CD14-positive monocyte (primary cell): Measurements from ENCODE around the gene CWC27. TPM values are rescaled to one million over a fixed set of nuclear protein-coding genes. Genes with fewer than 3 reads are reported as not detected.

ENCODE experiments used
- DNase-seq, 3 donors: peaks; one replicate each; pipeline ENCODE4 v3.0.0-alpha.2; 2011 to 2022
- H2AFZ ChIP-seq: 2 replicates; pipeline ENCODE4 v1.6.0; 2012; ENCODE audit warnings: mild to moderate bottlenecking, low read depth, low read length, inconsistent platforms; ENCODE audit not compliant: insufficient read depth, poor library complexity, severe bottlenecking
- H3K27ac ChIP-seq, 2 donors: 1 replicate in 1 of 2; 2 replicates in 1 of 2; pipeline ENCODE4 v1.5.1; 2012 to 2013; ENCODE audit warnings: low read length in 2 of 2, control low read depth in 1 of 2, inconsistent platforms in 1 of 2, low read depth in 1 of 2, mild to moderate bottlenecking in 1 of 2
- H3K27me3 ChIP-seq, 2 donors: one replicate each; pipeline versions ENCODE4 v1.6.0 to v1.6.1; 2011 to 2013; ENCODE audit warnings: low read length in 2 of 2; ENCODE audit not compliant: control insufficient read depth in 2 of 2, insufficient read depth in 2 of 2
- H3K36me3 ChIP-seq, 2 donors: replicated peaks in 1 of 2; 1 replicate in 1 of 2; 2 replicates in 1 of 2; pipeline versions ENCODE4 v1.5.1 to v1.6.1; 2012 to 2013; ENCODE audit warnings: low read length in 2 of 2, control low read depth in 1 of 2, inconsistent platforms in 1 of 2, mild to moderate bottlenecking in 1 of 2; ENCODE audit not compliant: insufficient read depth in 2 of 2, control insufficient read depth in 1 of 2
- H3K4me1 ChIP-seq, 2 donors: 1 replicate in 1 of 2; 2 replicates in 1 of 2; pipeline versions ENCODE4 v1.5.1 to v1.6.1; 2012 to 2013; ENCODE audit warnings: low read length in 2 of 2, control low read depth in 1 of 2, inconsistent platforms in 1 of 2, mild to moderate bottlenecking in 1 of 2, moderate library complexity in 1 of 2; ENCODE audit not compliant: insufficient read depth in 2 of 2, control insufficient read depth in 1 of 2
- H3K4me2 ChIP-seq: replicated peaks from 2 replicates; pipeline ENCODE3; 2012; ENCODE audit warnings: low read length, moderate library complexity, mild to moderate bottlenecking; ENCODE audit not compliant: poor library complexity, severe bottlenecking; ENCODE audit errors: extremely low read depth
- H3K4me3 ChIP-seq, 3 experiments: fragments of 200-600 bp in 1 of 3; sonication (generic) in 1 of 3; replicated peaks in 1 of 3; 1 replicate in 2 of 3; 2 replicates in 1 of 3; pipeline ENCODE4 v1.5.1; 2011 to 2013; ENCODE audit warnings: low read length in 3 of 3, mild to moderate bottlenecking in 3 of 3, control low read depth in 2 of 3, low read depth in 2 of 3, inconsistent platforms in 1 of 3, moderate library complexity in 1 of 3
- H3K79me2 ChIP-seq: 2 replicates; pipeline ENCODE4 v1.6.0; 2012; ENCODE audit warnings: mild to moderate bottlenecking, control low read depth, inconsistent platforms, low read length, moderate library complexity; ENCODE audit not compliant: insufficient read depth
- H3K9ac ChIP-seq: 2 replicates; pipeline ENCODE4 v1.6.0; 2017; ENCODE audit warnings: low read length, mild to moderate bottlenecking; ENCODE audit not compliant: insufficient read depth, poor library complexity, severe bottlenecking
- H3K9me3 ChIP-seq, 2 donors: replicated peaks in 1 of 2; 1 replicate in 1 of 2; 2 replicates in 1 of 2; pipeline versions ENCODE4 v1.5.1 to v1.6.1; 2012 to 2013; ENCODE audit warnings: low read length in 2 of 2, control low read depth in 1 of 2; ENCODE audit not compliant: control insufficient read depth in 1 of 2, insufficient read depth in 1 of 2
- H4K20me1 ChIP-seq: 2 replicates; pipeline ENCODE4 v1.6.0; 2012; ENCODE audit warnings: mild to moderate bottlenecking, low read length, control low read depth, moderate library complexity; ENCODE audit not compliant: insufficient read depth
- H3K27ac Mint-ChIP-seq, 7 donors: one replicate each; pipeline ENCODE4 v1.8.0; 2020; ENCODE audit warnings: mild to moderate bottlenecking in 7 of 7, mixed read lengths in 7 of 7, moderate library complexity in 6 of 7, inconsistent platforms in 2 of 7
- H3K27me3 Mint-ChIP-seq, 3 donors: one replicate each; pipeline ENCODE4 v1.8.0; 2021 to 2022; ENCODE audit warnings: low read depth in 3 of 3, mild to moderate bottlenecking in 3 of 3, mixed read lengths in 3 of 3, moderate library complexity in 3 of 3, inconsistent platforms in 1 of 3
- H3K36me3 Mint-ChIP-seq, 2 donors: one replicate each; pipeline ENCODE4 v1.8.0; 2020; ENCODE audit warnings: mixed read lengths in 2 of 2, inconsistent platforms in 1 of 2, mild to moderate bottlenecking in 1 of 2
- H3K4me1 Mint-ChIP-seq: one replicate; pipeline ENCODE4 v1.8.0; 2020; ENCODE audit warnings: mild to moderate bottlenecking, mixed read lengths
- H3K4me3 Mint-ChIP-seq, 2 donors: one replicate each; pipeline ENCODE4 v1.8.0; 2020; ENCODE audit warnings: mild to moderate bottlenecking in 2 of 2, mixed read lengths in 2 of 2, moderate library complexity in 1 of 2
- H3K9me3 Mint-ChIP-seq, 7 donors: one replicate each; pipeline ENCODE4 v1.8.0; 2020 to 2022; ENCODE audit warnings: mixed read lengths in 7 of 7, mild to moderate bottlenecking in 6 of 7, moderate library complexity in 6 of 7, inconsistent platforms in 2 of 7
- WGBS: methylation state at CpG from one replicate; pipeline ENCODE4 v1.1.5; 2013; ENCODE audit warnings: missing lambda C conversion rate; ENCODE audit not compliant: insufficient coverage; 5-methylcytosine and 5-hydroxymethylcytosine counted together
- intact Hi-C, 2 donors: fragments of 100-400 bp; cut with micrococcal nuclease; formaldehyde crosslinking; loops; one replicate each; pipeline versions ENCODE4 v1.15.0 to v1.15.1; 2023
- polyA plus RNA-seq, 3 donors: library from polyadenylated mRNA; depleted of rRNA in 1 of 3; unstranded in 2 of 3; stranded (reverse) in 1 of 3; fragments of 300-500 nt in 2 of 3; fragments of >200 nt in 1 of 3; fragmentation: Illumina TruSeq in 2 of 3; gene quantifications; 1 replicate in 2 of 3; 2 replicates in 1 of 3; pipeline ENCODE4 v1.2.3, GENCODE V29; 2012 to 2021
- TF ChIP-seq, protein P1 (sequence below): fragments of 200-600 bp; IDR thresholded peaks from one replicate; pipeline ENCODE4 v1.8.0; 2022; ENCODE audit warnings: antibody characterized with exemption, mild to moderate bottlenecking

The CWC27 gene
- polyA plus RNA-seq, 3 donors, result 6.6 to 18.9 (median 14.5) TPM

DNA sequence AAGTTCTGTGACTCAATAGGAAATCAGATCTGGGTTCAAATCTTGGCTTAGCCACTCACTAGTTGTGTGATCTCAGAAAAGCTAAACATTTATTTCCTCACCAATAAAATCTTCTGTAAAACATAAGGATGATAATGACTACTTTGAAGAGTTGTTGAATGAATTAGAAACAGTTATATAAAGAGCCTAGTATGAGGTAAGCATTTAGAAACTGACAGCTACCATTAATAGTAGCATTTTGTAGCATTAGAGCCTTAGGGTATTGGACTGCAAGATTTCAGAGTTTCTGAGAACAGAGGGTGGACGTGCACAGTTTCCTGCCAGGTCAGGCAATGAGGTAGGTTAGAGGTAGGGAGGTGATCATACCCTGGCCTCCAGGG is 293.2 kb downstream of the CWC27 start:
- DNase-seq, result no peak
- no peaks in the 10 kb centered on the region for H3K36me3 Mint-ChIP-seq
- no peak overlapping the region for H3K27ac Mint-ChIP-seq
- Histone ChIP-seq H3K27me3 (no peaks in the 10 kb centered on the region), H3K27ac (no peak overlapping the region), H3K9ac (no peak overlapping the region), H3K79me2 (no peaks in the 10 kb centered on the region), H3K4me3 (no peak overlapping the region), H3K4me1 (peaks cover 0 to 4% of the 10 kb centered on the region in 2 donors), H2AFZ (no peak overlapping the region), H3K36me3 (no peaks in the 10 kb centered on the region), H3K9me3 (no peaks in the 10 kb centered on the region), H3K4me2 (no peak overlapping the region), H4K20me1 (no peaks in the 10 kb centered on the region)
- peaks cover 0 to 5% (median 3%) of the 10 kb centered on the region in 7 donors for H3K9me3 Mint-ChIP-seq
- no peak overlapping the region for H3K4me3 Mint-ChIP-seq
- intact Hi-C loops, result no loop called here
- peaks cover 20% of the 10 kb centered on the region for H3K4me1 Mint-ChIP-seq
- no peaks in the 10 kb centered on the region for H3K27me3 Mint-ChIP-seq
- TF ChIP-seq, protein P1, sequence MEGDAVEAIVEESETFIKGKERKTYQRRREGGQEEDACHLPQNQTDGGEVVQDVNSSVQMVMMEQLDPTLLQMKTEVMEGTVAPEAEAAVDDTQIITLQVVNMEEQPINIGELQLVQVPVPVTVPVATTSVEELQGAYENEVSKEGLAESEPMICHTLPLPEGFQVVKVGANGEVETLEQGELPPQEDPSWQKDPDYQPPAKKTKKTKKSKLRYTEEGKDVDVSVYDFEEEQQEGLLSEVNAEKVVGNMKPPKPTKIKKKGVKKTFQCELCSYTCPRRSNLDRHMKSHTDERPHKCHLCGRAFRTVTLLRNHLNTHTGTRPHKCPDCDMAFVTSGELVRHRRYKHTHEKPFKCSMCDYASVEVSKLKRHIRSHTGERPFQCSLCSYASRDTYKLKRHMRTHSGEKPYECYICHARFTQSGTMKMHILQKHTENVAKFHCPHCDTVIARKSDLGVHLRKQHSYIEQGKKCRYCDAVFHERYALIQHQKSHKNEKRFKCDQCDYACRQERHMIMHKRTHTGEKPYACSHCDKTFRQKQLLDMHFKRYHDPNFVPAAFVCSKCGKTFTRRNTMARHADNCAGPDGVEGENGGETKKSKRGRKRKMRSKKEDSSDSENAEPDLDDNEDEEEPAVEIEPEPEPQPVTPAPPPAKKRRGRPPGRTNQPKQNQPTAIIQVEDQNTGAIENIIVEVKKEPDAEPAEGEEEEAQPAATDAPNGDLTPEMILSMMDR, result no peak
- WGBS, result 100% methylated on average over 1 of the region's 1 CpG

DNA sequence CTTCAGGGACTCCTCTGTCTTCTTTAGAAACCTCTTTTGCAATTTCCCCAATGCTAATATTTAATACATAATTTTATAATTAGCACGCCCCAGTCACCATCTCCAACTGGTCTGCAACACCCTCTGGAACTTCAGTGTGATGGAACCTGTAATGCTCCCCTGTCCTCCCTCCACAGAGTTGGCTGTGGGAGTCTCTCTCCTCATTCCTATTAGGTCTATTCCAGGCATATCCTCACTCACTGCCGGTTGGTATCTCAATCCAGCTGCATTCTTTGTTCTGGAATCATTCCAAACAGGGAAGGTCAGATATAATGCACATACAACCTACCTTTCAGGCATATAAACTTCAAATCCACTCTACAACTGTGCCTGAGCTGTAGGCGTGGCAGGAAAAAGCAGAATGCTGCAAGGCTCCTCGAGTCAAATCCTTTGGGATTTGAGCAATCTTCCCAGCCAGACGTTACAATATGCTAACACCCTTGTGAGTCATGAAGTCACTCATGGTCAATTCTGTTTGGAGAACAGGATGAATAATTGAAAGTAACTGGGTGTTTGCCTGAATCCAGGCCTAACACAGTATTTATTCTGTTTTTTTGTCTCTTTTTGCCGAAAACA is 293.8 kb downstream of the CWC27 start:
- H3K4me3 Mint-ChIP-seq, result no peak overlapping the region
- no peaks in the 10 kb centered on the region for H3K79me2 ChIP-seq
- intact Hi-C loops, result no loop called here
- H3K9me3 Mint-ChIP-seq, result peaks cover 0 to 5% (median 0%) of the 10 kb centered on the region in 7 donors
- WGBS, result 74% methylated on average over 3 of the region's 6 CpGs
- no peak overlapping the region for H2AFZ ChIP-seq
- peaks cover 0 to 4% of the 10 kb centered on the region in 2 donors for H3K4me1 ChIP-seq
- no peaks in the 10 kb centered on the region for H3K27me3 Mint-ChIP-seq
- no peak overlapping the region for H3K4me3 ChIP-seq
- TF ChIP-seq, protein P1, result no peak
- no peaks in the 10 kb centered on the region for H3K36me3 ChIP-seq
- no peaks in the 10 kb centered on the region for H3K9me3 ChIP-seq
- no peak overlapping the region for H3K4me2 ChIP-seq
- no peaks in the 10 kb centered on the region for H3K36me3 Mint-ChIP-seq
- DNase-seq, result no peak
- no peak overlapping the region for H3K27ac ChIP-seq
- H3K9ac ChIP-seq, result no peak overlapping the region
- H3K27me3 ChIP-seq, result no peaks in the 10 kb centered on the region
- no peak overlapping the region for H3K27ac Mint-ChIP-seq
- no peaks in the 10 kb centered on the region for H4K20me1 ChIP-seq
- peaks cover 20% of the 10 kb centered on the region for H3K4me1 Mint-ChIP-seq
